HUES48 (cell line): ENCODE results near the gene MPPED1.

Source experiments
- H3K27ac ChIP-seq: one replicate; pipeline ENCODE4 v1.7.0; 2013; ENCODE audit warnings: low read depth, low read length, inconsistent platforms
- H3K27me3 ChIP-seq: 2 replicates; pipeline ENCODE4 v1.6.1; 2013; ENCODE audit warnings: mild to moderate bottlenecking, low read length; ENCODE audit not compliant: control insufficient read depth, insufficient read depth
- H3K36me3 ChIP-seq: 2 replicates; pipeline ENCODE4 v1.6.1; 2013; ENCODE audit warnings: low read length; ENCODE audit not compliant: control insufficient read depth, insufficient read depth
- H3K4me1 ChIP-seq: 2 replicates; pipeline ENCODE4 v1.6.1; 2013; ENCODE audit warnings: mild to moderate bottlenecking, low read length; ENCODE audit not compliant: control insufficient read depth, insufficient read depth
- H3K4me3 ChIP-seq: 2 replicates; pipeline ENCODE4 v1.5.1; 2013; ENCODE audit warnings: mild to moderate bottlenecking, low read depth, low read length
- H3K9ac ChIP-seq: 2 replicates; pipeline ENCODE4 v1.6.1; 2013; ENCODE audit warnings: mild to moderate bottlenecking, low read depth, low read length, moderate library complexity
- H3K9me3 ChIP-seq: 2 replicates; pipeline ENCODE4 v1.6.1; 2013; ENCODE audit warnings: low read length; ENCODE audit not compliant: control insufficient read depth, insufficient read depth

Gene MPPED1

DNA sequence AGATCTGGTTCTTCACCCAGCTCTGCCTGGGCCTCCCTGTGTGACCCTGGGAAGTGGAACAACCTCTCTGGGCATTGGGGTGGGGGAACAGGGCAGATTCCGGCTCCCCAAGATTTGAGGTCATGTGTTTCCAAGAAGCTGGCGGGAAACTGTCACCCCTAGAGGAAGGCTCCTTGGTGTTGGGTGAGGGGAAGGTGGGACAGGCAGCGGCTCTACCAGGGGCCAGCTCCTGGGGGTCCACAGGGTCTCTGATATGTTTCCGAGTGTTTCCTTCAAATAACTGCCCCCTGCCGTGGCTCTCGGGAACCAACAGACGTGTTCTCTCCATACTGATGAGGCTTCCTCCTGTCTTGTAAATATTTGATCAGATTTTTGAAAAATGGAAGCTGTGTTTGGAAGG lies 78.5 kb downstream of the MPPED1 start:
- H3K9me3 ChIP-seq = peaks cover 5% of the 10 kb centered on the region
- no peaks in the 10 kb centered on the region for H3K36me3 ChIP-seq
- no peaks in the 10 kb centered on the region for H3K4me1 ChIP-seq
- no peak overlapping the region for H3K9ac ChIP-seq
- no peak overlapping the region for H3K4me3 ChIP-seq
- no peak overlapping the region for H3K27ac ChIP-seq
- H3K27me3 ChIP-seq = no peaks in the 10 kb centered on the region

DNA sequence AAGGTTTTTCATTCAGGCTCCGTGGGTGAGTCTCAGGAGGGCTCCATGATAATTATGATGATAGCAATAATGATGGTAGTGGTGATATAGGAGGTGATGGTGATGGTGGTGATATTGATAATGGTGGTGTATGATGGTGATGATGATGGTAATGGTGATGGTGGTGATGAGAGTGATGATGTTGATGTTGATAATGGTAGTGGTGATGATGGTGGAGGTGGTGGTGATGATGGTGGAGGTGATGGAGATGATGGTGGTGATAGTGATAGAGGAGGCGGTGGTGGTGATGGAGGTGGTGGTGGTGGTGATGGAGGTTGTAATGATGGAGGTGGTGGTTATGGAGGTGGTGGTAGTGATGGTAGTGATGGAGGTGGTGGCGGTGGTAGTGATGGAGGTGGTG lies 79.4 kb downstream of the MPPED1 start:
- H3K27me3 ChIP-seq = no peaks in the 10 kb centered on the region
- no peak overlapping the region for H3K4me3 ChIP-seq
- peaks cover 5% of the 10 kb centered on the region for H3K9me3 ChIP-seq
- no peaks in the 10 kb centered on the region for H3K4me1 ChIP-seq
- H3K36me3 ChIP-seq = no peaks in the 10 kb centered on the region
- H3K9ac ChIP-seq = no peak overlapping the region
- H3K27ac ChIP-seq = no peak overlapping the region

DNA sequence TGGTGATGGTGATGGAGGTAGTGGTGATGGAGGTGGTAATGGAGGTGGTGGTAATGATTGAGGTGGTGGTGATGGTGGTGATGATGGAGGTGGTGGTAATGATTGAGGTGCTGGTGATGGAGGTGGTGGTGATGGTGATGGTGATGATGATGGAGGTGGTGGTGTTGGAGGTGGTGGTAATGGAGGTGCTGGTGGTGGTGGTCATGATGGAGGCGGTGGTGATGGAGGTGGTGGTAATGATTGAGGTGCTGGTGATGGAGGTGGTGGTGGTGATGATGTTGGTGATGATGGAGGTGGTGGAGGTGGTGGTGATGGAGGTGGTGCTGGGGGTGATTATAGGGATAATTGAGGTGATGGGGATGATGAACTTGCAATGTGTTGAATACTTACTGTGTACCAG lies 79.9 kb downstream of the MPPED1 start:
- peaks cover 5% of the 10 kb centered on the region for H3K9me3 ChIP-seq
- no peaks in the 10 kb centered on the region for H3K27me3 ChIP-seq
- H3K4me3 ChIP-seq = no peak overlapping the region
- H3K36me3 ChIP-seq = no peaks in the 10 kb centered on the region
- H3K27ac ChIP-seq = no peak overlapping the region
- no peaks in the 10 kb centered on the region for H3K4me1 ChIP-seq
- no peak overlapping the region for H3K9ac ChIP-seq

DNA sequence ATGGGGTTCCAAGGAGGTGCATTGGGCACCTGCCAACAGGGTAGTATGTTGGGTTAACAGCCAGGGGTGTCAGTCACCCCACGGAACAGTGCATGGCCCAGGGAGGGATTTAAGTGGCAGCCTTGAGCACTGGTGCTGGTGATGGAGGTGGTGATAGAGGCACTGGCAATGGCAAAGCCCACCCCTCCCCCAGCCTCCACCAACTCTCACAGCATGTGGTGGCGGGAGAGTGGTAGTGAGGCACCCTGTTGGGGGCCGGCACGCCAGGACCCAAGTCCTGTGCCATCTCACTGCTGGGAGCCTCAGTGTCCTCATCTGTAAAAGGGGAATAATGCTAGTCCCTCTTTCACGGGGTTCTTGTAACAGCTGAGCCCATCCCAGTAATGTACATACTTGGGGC lies 81.5 kb downstream of the MPPED1 start:
- Histone ChIP-seq H3K9me3 (peaks cover 8% of the 10 kb centered on the region), H3K9ac (no peak overlapping the region), H3K27ac (no peak overlapping the region), H3K27me3 (no peaks in the 10 kb centered on the region), H3K36me3 (no peaks in the 10 kb centered on the region), H3K4me1 (no peaks in the 10 kb centered on the region), H3K4me3 (no peak overlapping the region)

DNA sequence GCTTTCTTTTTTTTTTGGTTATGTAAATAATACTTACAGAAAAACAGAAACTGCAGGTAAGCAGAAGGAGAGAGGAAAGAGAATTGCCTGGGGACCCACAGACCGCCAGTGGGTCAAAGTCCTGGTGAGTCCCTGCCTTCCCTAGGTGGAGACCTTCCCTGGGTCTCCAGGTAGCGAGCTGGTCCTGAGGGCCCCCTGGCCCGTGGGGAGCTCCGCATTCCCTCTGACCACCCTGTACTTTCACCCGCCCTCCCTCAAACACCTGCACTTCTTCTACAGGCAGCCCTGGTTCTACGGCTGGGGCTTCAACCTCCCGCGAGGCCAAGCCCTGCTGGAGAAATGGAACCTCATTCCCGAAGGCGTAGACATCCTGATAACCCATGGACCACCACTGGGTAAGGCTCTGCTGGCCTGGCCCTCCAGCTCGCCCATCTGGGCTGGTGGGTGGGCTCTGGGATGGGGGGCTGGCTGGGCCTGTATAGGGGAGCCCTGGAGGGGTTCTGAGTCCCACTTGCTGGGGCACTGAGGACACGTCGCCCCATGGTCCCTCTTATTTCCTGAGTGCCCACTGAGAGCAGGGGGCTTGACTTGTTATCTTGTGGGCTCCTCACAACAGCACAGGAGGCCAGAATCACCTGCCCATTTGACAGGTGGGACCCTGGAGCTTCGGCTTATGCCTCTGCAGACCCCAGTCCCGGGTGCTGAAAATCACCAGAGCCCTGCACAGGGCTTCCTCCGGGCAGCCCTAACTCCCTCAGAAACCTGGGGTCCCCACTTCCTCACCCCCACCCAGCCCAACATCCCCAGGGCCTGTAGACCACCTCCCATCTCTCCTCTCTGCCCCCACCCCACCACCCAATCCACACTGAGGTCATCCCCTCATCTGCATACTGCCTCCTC lies 86.4 kb downstream of the MPPED1 start:
- no peaks in the 10 kb centered on the region for H3K27me3 ChIP-seq
- no peak overlapping the region for H3K9ac ChIP-seq
- H3K36me3 ChIP-seq = no peaks in the 10 kb centered on the region
- H3K9me3 ChIP-seq = peaks cover 13% of the 10 kb centered on the region
- no peaks in the 10 kb centered on the region for H3K4me1 ChIP-seq
- no peak overlapping the region for H3K4me3 ChIP-seq
- H3K27ac ChIP-seq = no peak overlapping the region

DNA sequence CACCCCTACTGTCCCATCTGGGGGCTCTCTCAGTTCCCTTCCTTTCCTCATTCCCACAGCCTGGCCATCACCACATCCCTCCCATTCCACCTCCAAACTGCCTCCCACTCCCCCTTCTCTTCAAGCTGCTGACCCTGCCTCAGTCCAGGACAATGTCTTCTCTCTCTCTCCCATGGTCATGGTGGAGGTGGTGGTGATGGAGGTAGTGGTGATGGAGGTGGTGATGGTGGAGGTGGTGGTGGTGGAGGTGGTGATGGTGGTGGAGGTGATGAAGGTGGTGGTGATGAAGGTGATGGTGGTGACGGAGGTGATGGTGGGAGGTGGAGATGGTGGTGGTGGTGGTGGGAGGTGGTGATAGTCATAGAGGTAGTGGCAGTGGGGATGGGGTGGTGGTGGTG lies 87.0 kb downstream of the MPPED1 start:
- no peak overlapping the region for H3K27ac ChIP-seq
- no peak overlapping the region for H3K4me3 ChIP-seq
- no peak overlapping the region for H3K9ac ChIP-seq
- H3K27me3 ChIP-seq = no peaks in the 10 kb centered on the region
- no peaks in the 10 kb centered on the region for H3K36me3 ChIP-seq
- no peaks in the 10 kb centered on the region for H3K4me1 ChIP-seq
- peaks cover 13% of the 10 kb centered on the region for H3K9me3 ChIP-seq

DNA sequence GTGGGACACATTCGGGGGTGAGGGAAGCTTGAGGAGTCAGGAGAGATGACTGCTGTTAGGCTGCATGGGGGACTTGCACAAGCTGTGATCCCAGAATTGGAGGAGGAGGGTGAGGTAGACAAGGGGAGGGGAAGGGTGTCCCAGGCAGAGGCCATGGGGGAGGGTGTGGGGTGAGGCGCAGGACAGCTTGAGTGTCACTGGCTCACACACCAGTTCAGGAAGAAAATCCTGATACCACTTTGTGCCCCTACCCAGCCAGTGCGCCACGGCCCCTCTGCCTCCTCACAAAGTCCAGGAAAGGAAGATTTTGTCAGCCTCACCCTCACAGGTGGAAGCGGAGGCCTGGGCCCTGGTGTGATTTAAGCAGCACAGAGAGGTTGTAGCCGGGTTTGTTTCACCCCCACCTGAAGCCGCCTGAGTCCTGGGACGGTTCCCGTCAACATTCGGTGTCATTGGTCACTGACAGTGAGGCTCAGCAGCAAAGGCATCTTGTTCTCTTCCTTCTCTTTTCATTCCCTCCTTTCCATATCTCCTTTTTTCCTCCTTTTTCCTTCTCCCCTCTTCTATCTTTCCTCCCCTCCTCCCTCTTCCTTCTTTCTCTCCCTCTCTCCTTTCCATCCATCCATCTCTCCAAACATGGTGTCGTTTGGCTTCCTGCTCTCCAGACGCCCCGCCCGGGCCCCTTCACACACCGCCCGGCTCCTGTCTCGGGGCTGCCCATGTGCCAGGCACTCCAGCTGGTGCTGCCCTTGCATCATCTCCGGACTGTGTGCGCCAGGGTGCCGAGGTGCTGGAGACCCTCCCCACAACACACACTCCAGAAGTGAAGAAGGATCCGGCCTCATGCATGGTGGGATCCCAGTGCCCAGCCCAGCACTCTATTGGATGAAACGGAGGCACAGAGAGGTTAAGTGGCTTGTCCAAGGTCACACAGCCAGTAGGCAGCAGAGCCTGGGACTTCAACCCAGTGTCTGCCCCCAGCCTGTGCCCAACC lies 89.3 kb downstream of the MPPED1 start:
- Histone ChIP-seq H3K27ac (no peak overlapping the region), H3K4me1 (no peaks in the 10 kb centered on the region), H3K4me3 (no peak overlapping the region), H3K27me3 (no peaks in the 10 kb centered on the region), H3K9me3 (peaks cover 8% of the 10 kb centered on the region; the same call in 1 of the 2 replicates), H3K36me3 (no peaks in the 10 kb centered on the region), H3K9ac (no peak overlapping the region)

DNA sequence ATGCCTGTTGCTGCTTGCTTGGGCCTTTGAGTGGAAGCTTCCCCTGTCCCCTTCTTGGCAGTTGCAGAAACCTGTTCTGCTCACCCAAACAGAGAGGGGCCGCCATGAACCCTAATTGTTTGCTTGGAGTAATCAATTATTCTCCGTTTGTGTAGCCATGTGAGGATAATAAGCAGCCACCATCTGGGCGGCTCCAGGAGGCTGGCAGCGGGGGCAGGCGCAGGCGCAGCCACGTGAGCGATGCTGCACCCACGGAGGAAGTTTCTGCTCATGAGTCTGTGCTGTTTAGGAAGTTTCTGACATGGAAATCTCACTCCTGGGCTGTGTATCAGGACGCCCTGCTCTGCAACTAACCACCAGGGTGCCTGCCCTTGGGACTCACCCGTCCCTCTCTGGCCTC lies 90.1 kb downstream of the MPPED1 start:
- Histone ChIP-seq H3K27ac (no peak overlapping the region), H3K9ac (no peak overlapping the region), H3K27me3 (no peaks in the 10 kb centered on the region), H3K4me3 (no peak overlapping the region), H3K4me1 (no peaks in the 10 kb centered on the region), H3K36me3 (no peaks in the 10 kb centered on the region), H3K9me3 (peaks cover 8% of the 10 kb centered on the region; the same call in 1 of the 2 replicates)

DNA sequence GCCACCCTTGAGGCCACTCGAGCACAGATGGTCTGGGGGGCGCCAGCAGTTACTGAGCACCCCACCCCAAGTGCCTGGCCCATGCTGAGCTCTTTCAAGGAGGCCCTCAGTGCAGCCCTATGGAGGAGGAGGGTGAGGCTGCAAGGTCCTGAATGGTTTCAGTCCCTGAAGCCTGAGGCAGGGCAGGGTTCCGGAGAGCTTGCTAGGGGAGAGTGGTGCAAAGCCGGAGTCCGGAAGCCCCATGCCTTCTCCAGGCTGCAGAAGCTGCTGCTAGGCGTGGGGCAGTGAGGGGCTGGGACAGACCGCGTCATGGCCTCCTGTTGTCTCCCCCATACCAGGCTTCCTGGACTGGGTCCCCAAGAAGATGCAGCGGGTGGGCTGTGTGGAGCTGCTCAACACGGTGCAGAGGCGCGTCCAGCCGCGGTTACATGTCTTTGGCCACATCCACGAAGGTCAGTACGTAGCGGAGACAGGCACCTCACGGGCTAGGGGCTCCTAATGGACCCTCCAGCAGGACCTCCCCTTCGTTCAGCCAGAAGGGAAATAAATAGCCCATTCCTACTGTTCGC lies 90.6 kb downstream of the MPPED1 start:
- H3K4me1 ChIP-seq = no peaks in the 10 kb centered on the region
- H3K27ac ChIP-seq = no peak overlapping the region
- H3K27me3 ChIP-seq = no peaks in the 10 kb centered on the region
- H3K9me3 ChIP-seq = peaks cover 5% of the 10 kb centered on the region; the same call in 1 of the 2 replicates
- H3K36me3 ChIP-seq = no peaks in the 10 kb centered on the region
- no peak overlapping the region for H3K4me3 ChIP-seq
- H3K9ac ChIP-seq = no peak overlapping the region

DNA sequence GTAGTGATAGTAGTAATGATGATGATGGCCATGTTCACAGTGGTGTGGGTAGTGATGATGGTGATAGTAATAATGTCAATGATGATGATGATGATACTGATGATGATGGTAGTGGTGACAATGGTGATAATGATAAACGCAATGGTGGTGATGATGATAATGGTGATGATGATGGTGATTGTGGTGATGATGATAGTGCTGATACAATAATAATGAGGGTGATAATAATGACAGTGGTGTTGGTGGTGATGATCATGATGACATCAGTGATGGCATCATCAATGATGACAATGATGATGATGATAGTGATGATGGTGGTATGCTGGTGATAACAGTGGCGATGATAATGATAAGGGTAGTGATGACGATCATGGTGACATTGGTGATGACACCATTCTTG lies 92.3 kb downstream of the MPPED1 start:
- Histone ChIP-seq H3K4me1 (no peaks in the 10 kb centered on the region), H3K27ac (no peak overlapping the region), H3K36me3 (no peaks in the 10 kb centered on the region), H3K4me3 (no peak overlapping the region), H3K9ac (no peak overlapping the region), H3K9me3 (peaks cover under 1% of the 10 kb centered on the region; the same call in 1 of the 2 replicates), H3K27me3 (no peaks in the 10 kb centered on the region)
